CD4-positive, alpha-beta T cell treated with Interferon gamma for 1 hour (primary cell): ENCODE data around the gene IL18RAP.

ENCODE experiments used
- DNase-seq: peaks from one replicate; pipeline ENCODE4 v3.0.0-alpha.2; 2020

The IL18RAP gene, protein sequence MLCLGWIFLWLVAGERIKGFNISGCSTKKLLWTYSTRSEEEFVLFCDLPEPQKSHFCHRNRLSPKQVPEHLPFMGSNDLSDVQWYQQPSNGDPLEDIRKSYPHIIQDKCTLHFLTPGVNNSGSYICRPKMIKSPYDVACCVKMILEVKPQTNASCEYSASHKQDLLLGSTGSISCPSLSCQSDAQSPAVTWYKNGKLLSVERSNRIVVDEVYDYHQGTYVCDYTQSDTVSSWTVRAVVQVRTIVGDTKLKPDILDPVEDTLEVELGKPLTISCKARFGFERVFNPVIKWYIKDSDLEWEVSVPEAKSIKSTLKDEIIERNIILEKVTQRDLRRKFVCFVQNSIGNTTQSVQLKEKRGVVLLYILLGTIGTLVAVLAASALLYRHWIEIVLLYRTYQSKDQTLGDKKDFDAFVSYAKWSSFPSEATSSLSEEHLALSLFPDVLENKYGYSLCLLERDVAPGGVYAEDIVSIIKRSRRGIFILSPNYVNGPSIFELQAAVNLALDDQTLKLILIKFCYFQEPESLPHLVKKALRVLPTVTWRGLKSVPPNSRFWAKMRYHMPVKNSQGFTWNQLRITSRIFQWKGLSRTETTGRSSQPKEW

GRCh38 chr2:102422910-102423309, at the start of gene IL18RAP:
Gene IL18RAP (plus strand): TSS chr2:102423160. CDS start chr2:102423278, 118 bp downstream.
- peak; percentile 4 for DNase-seq

DNA sequence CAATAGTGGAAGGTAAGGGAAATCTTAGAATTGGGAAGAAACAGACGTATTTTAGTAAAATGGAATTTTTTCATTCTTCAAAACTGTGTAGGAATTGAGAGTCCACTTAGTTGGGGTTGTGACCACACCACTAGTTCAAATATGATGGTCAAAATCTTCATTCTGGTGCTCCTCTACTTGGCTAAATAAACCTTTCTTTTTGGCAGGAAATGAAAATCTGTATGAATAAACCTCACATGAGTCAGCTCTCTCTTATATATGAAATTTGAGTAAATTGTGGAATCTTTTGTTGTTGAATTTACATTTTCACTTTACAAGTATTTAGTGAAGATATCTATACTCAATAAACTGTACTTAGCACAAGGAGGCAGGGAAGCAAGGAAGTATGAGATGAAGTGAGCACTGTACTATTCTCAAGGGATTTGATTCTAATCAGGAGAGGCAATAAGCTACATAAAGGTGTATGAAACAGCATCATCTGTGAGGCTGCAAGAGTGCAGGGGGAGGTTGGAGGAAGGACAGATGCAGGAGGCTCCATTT, 46.8 kb upstream of the IL18RAP start:
- no peak for DNase-seq

GRCh38 chr2:102383722-102384121, 39.2 kb upstream of the IL18RAP start:
- DNase-seq: no peak

DNA sequence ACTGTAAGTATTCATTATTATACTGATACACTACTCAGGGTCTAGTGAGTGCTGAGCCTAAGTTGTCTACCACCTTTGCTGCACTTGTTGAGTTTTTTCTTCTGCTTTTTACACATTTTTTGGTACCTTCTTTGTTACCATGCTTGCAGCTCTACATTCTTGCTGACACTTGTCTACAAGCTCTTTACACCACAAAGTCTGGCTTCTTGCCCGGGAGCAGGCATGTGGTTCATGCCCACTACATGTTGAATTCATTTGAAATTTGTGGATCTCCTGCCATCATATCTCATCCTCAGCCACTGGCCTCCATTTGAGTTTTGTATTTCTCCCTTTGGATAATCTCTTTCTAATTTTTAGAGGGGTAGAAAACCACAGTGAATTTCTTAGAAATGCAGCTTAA, 37.4 kb upstream of the IL18RAP start:
- no peak for DNase-seq

- no peak for DNase-seq
Measured at GRCh38 chr2:102386004-102386403, 37.0 kb upstream of the IL18RAP start.

DNA sequence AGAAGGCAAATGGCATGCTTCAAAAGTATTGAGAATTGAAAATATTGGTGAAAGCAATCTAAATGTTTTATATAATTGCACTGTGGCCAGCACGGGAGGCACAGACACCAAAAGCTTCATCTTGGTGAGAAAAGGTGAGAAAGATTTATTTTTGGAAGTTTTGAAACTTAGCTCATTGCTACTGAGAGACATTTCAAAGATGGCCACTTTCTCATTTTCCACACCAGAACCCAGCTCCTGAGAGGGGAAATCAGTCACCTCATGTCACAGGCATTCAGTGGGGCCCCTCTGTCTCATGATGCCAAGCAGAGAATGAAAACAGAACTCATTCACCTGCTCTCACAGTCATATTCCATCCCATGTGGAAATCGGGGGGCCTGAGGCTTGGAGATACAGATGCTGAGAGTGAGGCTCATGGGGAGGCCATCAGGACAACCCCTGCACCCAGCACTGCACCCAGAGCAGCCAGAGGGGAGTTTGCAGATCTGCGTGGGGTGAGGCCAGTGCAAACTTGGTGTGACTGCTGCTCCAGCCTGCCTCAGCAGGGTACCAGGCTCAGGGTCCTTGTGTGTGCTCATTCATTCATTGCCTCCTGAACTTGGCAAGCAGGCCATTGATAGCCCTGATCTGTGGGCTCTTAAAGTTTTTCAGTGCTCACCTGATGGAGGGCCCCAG, 36.0 kb upstream of the IL18RAP start:
- DNase-seq: no peak

- no peak for DNase-seq
Measured at GRCh38 chr2:102387763-102388546, 35.0 kb upstream of the IL18RAP start.

GRCh38 chr2:102391565-102391964, 31.4 kb upstream of the IL18RAP start:
- no peak for DNase-seq

DNA sequence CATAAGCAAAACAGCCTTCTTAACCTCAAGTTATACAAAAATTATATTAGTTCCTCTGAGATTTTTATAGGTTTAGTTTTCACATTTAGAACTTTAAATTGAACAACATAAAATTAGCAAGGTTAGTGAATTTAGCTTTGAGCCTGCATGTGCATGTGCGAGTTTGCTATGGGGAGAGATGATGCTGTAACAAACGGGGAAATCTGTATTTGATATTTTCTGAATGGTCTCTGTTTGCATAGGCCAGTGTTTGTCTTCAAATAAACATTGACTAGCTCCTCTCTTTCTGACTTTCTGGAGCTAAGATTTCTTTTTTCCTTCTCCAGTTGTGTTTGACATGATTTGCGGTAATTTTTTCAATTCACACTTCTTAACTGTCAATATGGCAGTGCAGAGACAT, 30.9 kb upstream of the IL18RAP start:
- DNase-seq: no peak

DNA sequence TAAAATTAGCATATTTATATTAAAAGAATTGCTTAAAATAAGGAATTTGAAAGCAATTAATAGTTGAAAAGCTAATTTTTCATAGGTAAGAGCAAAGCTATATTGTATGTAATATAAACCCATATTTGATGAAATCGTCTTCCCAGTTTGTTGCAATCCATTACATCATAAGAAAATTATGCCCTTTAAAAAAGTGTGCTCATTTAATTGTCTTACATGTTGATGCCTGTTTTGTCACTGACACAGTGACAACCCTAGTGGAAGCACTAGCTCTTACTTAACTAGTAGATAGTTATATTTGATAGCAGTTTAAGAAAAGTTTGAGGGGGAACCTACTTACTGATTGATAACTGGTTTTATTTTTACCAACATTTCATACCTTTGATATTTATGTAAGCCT, 30.0 kb upstream of the IL18RAP start:
- no peak for DNase-seq

GRCh38 chr2:102396012-102396411, 26.9 kb upstream of the IL18RAP start:
- no peak for DNase-seq

GRCh38 chr2:102397209-102397608, 25.8 kb upstream of the IL18RAP start:
- no peak for DNase-seq

DNA sequence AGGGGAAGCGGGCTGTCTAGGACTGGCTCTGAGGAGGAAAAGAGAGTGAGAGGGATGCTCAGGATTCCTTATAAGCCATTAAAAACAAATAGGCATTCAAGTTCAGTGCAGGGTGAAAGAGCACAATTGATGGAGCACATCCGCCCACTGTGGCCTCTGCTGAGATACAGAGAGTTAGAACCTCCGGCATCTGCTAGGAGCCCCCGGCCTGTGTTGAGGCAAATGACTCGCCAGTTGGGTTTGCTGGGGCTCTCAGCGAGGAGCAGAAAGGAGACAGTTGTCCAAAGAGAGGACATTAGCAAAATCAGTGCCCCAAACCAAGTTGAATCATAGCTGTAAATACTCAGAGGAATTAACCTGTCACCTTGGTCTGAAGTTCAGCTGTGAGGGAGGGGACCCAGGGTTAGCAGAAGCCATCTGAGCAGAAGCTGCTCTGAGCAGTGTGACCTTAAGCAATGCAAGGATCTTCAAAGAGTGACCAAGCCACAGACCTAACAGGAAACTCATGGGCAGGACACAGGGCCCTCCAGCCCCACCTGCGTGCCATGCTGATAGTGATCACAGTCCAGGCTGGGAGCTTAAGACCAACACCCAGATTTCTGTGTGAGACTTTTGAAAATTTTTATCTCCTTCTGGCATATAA, 23.3 kb upstream of the IL18RAP start:
- no peak for DNase-seq

DNA sequence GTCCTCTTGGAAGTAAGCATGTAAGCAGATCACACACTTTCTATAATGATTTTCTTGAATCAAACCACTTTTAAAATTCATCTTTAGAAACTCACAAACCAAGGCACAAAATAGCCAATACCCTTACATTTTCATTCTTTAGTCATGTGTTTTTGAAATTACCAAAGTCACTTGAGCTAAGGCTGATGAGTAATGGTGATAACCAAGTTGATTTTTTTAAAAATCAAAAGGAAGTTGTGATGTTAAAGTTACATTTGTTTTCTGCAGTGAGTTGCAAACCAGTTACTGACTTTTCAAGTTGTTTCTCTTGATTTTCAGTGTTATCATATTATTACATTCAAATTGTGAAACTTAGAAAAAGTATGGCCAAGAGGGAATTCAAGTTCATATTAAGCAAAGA, 21.5 kb upstream of the IL18RAP start:
- DNase-seq: no peak

- no peak for DNase-seq
Measured at GRCh38 chr2:102401865-102402264, 21.1 kb upstream of the IL18RAP start.

- DNase-seq: no peak
Measured at GRCh38 chr2:102410952-102411351, 12.0 kb upstream of the IL18RAP start.

- no peak for DNase-seq
Measured at GRCh38 chr2:102412199-102412598, 10.8 kb upstream of the IL18RAP start.

- no peak for DNase-seq
Measured at GRCh38 chr2:102417946-102418345, 5.0 kb upstream of the IL18RAP start.

- no peak for DNase-seq
Measured at GRCh38 chr2:102418421-102418961, 4.5 kb upstream of the IL18RAP start.

GRCh38 chr2:102420290-102420689, 2.7 kb upstream of the IL18RAP start:
- no peak for DNase-seq

DNA sequence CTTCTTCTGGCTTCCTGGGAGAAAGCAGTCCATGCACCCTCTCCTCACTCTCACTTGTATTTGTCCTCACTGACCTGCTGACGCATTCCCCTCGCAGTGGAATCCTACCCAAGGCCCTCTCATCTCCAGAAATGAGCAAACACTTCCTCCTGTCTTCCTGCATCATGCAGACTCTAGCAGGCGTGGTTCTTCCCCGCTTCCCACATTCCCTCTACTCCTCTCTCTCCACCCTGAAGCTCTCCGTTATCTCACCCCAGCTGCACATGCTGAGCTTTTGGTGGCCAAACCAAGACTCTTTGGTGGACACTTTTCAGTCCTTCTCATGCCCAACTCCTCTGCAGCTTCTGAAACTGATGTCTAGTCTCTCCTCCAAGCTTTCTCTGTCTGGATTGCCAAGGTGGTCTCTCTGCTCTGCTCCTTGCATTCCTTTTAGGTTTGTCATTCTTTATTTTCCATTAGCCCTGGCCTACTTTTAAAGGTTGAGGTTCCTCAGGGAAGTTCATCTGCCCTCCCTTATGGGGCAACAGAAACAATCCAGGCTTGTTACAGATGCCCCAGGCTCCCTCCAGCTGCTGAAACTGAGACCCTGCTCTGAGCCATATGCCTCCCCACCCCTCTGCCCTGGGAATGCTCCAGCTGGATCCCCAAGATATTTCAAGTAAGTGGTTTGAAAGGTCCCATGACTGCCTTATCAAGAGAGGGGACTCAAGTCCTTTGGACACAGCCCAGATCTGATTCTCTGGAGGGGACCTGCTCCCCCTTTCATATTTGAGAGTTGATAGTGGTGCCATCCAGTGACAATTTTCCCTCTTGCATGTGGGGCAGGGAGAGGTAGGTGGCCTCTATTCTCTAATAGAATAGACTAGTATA, 835 bp upstream of the IL18RAP start:
- DNase-seq: no peak
